GM21723 (cell line): Measurements from ENCODE around the gene GLTP.
"Not testable (repeated sequence)": the region's sequence is repeated elsewhere in the genome, so short reads cannot be mapped to it uniquely, and the experiment has no call there.

Experiments
- ATAC-seq: cut with Tn5 transposase; IDR thresholded peaks from one replicate; pipeline ENCODE4 v1.9.1; 2021; ENCODE audit warnings: mild to moderate bottlenecking, moderate library complexity; ENCODE audit not compliant: unreplicated experiment

Gene GLTP

GRCh38 chr12:109878749-109879148 is 1.6 kb downstream of the GLTP start:
- ATAC-seq: no peak

- ATAC-seq: no peak
Measured at GRCh38 chr12:109878247-109878625, 2.1 kb downstream of the GLTP start.

GRCh38 chr12:109877504-109878246 is 2.7 kb downstream of the GLTP start:
- no peak for ATAC-seq

GRCh38 chr12:109876406-109876805 is 3.9 kb downstream of the GLTP start:
- no peak for ATAC-seq

- ATAC-seq: no peak
Measured at GRCh38 chr12:109875572-109876131, 4.7 kb downstream of the GLTP start.

- no peak for ATAC-seq
Measured at GRCh38 chr12:109873653-109874052, 6.7 kb downstream of the GLTP start.

- no peak for ATAC-seq
Measured at GRCh38 chr12:109871668-109872314, 8.6 kb downstream of the GLTP start.

GRCh38 chr12:109870648-109871047 is 9.7 kb downstream of the GLTP start:
- no peak for ATAC-seq

DNA sequence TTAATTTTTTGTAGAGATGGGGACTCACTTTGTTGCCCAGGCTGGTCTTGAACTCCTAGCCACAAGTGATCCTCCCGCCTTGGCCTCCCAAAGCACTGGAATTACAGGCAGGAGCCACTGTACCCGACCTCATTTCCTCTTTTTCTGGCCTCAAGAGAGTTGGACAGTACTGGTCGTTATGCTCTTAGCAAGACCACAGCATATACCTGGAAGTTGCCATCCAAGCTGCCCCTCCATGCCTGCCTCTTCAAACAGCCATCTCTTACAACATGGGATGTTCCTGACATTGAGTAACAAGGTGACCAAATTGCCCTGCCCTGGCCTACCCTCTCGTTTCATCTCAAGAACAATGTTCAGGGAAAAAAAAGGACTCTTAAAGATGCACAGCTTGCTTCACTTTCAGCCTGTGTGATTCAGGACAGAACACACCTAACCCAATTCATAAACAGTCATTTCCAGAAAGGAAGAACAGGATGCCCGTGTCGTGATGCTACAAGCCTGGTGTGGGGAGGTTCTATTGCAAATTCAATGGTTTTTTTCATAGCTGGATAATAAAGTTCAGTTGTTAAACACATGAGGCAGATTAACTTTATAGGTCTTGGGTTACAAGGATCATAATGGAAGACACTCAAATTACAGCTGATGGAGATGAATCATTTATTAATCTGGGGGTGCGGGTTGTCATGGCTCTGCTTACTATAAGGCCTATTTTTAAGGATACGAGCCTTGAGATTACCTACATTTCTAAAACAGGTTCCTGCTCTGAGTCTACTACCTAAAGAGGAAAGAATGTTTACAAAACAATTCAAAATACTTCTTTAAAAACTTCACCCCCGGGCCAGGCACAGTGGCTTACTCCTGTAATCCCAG is 11.9 kb downstream of the GLTP start:
- ATAC-seq: no peak

GRCh38 chr12:109864916-109865315 is 15.4 kb downstream of the GLTP start:
- no peak for ATAC-seq

DNA sequence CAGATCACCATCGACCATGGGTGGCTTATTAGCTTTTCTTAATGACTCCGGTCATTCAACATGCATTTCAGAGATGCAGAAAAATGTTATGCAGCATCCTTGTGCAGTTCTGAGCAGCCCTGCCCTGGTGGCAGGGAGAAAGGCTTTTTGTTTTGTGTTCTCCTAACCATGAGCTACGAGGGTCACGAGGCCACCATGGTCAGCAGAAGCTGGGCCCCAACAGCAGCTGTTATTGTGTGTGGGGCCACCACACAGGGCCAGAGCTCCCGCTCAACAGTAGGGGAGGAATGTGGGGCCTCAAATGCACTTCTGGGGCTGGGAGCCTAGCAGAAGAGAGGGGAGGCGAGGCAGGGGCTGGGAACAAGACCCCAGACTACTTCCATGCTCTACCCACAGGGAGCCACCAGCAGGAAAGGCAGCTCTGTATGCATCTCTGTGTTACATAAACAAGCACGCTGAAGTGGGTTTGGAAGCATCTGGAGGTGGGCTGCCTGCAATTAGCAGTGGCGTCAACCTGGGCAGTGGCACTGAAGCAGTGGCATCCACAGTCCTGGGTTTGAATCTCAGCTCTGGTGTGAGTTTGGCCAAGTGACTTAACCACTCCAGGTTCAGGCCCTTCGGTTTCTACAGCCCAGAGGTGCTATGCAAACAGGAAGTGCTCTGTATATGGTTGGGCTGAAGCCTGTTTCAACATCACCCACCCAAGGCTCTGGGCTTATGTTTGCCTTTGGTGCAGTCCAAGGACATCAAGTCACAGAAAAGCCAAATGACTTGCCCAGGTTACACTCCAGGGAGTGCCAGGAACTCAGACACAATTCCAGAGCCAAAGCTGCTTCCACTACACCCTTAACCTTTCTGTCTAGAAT is 16.3 kb downstream of the GLTP start:
- no peak for ATAC-seq

DNA sequence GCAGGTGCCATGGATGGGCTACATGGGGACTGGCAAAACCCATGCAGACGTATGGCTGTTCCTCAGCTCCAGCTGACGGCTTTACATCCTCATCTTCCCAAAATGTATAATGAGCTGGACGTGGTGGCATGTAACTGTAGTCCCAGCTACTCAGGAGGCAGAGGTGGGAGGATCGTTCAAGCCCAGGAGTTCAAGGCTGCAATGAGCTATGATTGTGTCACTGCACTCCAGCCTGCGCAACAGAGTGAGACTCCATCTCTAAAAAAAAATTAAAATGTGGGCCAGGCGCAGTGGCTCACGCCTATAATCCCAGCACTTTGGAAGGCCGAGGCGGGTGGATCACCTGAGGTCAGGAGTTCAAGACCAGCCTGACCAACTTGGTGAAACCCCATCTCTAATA is 17.9 kb downstream of the GLTP start:
- ATAC-seq: not testable (repeated sequence)

GRCh38 chr12:109861689-109862314 is 18.5 kb downstream of the GLTP start:
- no peak for ATAC-seq

DNA sequence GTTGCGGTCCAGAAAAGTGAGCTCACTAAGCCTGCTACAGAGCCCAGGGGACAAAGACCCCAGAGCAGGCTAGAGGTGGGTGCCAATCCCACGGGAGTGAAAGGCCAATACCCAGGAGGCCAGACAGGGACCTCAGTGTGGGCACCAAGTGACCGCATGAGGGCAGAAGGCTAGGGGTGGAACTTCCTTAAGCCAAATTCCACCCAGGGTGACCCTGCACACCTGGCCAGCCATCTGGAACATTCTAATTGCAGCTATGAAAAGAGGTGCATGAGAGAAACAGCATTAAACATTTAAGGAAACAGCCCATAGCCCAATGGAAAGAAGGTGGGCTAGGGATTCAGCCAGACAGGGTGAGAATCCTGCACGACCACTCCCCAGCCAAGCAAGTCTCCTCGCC is 19.4 kb downstream of the GLTP start:
- ATAC-seq: no peak

- ATAC-seq: no peak
Measured at GRCh38 chr12:109858764-109859163, 21.6 kb downstream of the GLTP start.

DNA sequence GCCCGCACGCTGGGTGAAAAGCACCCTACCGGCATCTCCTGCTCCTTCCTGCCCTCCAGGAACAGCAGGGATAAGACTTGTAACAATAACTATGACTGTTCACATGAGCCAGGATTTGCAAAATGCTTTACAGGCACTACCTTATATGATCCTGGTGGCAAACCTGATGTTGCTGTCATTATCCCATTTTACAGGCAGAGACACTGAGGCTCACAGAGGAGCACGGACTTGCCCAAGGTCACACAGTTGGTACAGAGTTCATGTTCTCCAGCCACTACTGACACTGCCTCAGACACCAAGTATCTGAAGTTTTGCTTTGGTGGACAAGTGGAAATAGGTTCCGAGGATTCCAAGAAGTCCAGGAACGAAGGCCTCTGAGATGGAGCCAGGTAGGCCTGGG is 22.6 kb downstream of the GLTP start:
- no peak for ATAC-seq

DNA sequence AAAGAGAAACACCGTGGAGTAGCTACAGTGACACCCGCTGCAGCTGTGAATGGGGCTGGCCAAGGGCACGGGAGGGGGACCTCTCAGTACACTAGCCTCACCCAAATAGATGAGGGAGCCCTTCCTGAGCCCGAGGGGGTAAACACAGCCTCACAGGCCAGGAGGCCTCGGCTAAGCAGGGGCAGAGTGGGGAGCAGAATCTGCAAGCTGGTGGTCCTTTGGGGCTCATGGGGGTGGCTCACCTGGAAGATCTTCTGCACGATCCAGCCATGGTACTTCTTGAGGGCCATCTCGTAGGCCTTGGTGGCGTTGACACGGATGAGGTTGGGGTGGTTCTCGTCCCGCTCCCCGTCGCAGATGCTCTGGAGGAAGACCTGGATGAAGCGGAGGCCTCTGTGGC is 25.0 kb downstream of the GLTP start:
- no peak for ATAC-seq

- not testable (repeated sequence) for ATAC-seq
Measured at GRCh38 chr12:109850518-109850917, 29.8 kb downstream of the GLTP start.

DNA sequence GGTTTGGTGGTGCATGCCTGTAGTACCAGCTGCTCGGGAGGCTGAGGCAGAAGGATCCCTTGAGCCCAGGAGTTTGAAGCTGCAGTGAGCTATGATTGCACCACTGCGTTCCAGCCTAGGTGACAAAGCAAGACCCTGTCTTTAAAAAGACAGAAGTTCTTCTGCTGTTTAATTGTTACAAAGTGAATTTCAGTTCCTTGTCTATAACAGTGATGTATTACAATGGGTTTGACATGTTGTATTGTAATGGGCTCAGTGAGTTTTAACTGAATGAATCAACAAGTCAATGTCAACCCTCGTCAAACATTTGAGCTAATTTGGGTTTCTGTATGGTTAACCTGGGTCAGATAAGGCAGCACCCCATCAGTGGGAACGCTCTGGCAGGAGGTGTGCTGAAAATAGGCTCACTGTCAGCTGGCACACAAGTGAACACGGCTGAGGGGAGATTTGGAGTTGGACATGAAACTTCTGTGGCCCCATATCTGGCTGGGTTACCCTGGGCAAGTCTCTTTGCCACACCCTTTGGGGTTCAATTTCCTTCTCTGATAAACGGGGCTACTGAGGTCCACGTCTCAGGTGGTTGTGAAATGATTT is 33.1 kb downstream of the GLTP start:
- ATAC-seq: no peak

DNA sequence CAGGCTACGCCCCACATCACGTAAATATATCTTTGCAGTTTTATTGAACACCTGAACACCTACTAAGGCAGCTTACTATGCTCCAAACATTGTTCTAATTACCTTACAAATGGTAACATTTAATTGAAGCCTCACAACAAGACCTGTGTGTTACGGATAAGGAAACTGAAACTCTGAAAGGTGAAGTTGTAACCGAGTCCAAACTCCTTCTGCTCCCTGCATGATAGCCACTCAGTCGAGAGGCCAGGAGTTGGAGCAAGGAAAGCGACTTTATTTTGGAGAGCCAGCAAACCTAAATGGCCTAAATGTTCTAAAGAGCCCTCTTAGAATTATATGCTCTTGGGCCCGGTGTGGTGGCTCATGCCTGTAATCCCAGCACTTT is 34.5 kb downstream of the GLTP start:
- no peak for ATAC-seq
